Measurements from ENCODE around the gene RSBN1L.
A peak's percentile ranks its signal among the peaks of the same experiment; 100 is the strongest.
"Not testable (repeated sequence)": the region's sequence is repeated elsewhere in the genome, so short reads cannot be mapped to it uniquely, and the experiment has no call there.

The RSBN1L gene

DNA sequence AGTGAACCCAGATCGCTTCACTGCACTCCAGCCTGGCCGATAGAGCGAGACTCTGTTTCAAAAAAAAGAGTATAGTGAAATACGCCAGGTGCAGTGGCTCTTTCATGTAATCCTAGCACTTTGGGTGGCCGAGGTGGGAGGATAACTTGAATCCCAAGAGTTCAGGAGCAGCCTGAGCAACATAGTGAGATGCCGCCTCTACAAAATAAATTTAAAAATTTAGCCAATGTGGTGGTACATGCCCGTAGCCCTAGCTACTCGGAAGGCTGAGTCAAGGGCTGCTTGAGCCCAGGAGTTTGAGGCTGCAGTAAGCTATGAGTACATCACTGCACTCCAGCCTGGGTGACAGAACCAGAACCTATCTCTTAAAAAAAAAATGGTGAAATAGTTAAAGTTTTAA is 74.1 kb downstream of the RSBN1L start:
- no peak for DNase-seq (ENCODE audit: low spot score)

DNA sequence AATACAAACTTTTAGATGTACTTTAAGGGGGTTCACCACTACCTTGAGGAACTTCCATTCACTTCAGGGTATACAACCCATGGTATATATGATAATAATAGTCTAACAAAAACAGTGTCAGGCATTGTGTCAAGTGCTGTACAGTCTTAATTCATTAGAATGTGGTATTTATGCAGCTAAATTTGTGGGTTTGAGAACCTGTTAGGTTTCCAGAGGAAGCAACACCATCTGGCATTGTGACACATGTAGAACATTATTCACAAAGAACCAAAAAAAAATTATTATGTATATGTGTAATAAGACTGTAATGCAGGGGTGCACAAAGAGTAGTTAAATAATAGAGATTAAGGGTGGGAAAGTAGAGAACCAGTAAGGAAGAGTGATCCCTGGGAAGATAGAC is 75.6 kb downstream of the RSBN1L start:
- no peak for DNase-seq (ENCODE audit: low spot score)

DNA sequence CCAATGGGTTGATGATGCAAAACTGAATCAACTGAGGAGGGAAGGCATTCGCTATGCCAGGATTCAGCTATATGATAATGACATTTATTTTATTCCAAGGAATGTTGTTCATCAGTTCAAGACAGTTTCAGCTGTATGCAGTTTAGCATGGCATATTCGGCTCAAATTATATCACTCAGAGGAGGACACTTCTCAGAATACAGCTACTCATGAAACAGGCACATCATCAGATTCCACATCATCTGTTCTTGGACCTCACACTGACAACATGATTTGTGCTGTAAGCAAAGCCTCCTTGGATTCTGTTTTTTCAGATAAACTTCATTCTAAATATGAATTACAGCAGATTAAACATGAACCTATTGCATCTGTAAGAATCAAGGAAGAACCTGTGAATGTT is 82.3 kb downstream of the RSBN1L start:
- DNase-seq (ENCODE audit: low spot score), result no peak

DNA sequence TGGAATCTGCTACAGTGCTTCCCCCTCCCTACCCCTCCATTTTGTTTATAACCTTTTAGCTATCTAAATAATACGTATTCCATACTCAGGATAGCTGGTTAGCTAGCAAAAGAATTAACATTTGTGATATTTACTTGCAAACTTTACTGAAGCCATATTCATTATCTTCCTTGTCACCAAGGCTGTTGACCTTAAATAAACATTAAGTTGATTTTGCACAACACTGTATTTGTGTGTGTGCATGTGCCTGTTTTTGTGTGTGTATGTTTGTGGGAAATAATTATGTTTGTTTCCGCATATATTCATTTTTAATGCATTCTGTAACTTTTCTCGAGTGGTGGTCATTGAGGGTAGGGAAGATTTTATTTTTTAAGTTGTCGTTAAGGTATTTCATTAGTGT is 86.1 kb downstream of the RSBN1L start:
- no peak for DNase-seq (ENCODE audit: low spot score)

DNA sequence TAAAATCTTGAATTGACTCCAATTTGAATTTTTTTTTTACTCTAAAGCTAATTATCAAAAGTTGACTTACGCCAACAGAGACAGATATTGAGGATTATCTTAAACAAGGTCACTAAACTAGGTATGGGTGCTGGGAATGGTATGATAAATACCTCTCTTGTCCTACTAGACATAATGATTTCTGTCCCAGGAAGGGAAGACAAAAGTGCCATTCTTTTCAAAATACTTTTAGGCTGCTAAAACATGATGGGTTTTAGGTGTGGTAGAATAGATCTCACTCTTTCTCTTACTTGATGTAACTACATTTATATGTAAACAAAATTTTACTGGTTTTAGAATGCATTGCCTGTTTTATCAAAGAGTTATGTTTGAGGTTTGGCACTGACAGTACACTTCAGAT is 86.9 kb downstream of the RSBN1L start:
- no peak for DNase-seq (ENCODE audit: low spot score)

DNA sequence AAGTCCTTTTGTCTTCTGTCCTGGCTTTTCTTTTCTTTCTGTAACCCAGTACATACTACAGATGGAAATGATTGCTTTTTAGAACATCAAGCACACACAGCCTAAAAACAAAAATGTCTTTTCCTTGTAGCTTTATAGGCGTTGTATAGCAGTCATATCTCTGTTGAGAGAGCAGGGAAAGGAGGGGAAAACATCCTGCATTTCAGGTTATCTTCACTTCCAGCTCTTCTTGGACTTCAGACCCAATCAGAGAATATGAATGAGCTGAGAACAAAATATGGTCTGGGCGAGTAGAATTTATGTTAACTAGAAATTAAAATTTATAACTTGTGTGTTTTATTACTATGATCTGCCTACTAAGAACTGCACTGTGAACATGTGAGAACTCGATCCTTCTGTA is 87.3 kb downstream of the RSBN1L start:
- no peak for DNase-seq (ENCODE audit: low spot score)

DNA sequence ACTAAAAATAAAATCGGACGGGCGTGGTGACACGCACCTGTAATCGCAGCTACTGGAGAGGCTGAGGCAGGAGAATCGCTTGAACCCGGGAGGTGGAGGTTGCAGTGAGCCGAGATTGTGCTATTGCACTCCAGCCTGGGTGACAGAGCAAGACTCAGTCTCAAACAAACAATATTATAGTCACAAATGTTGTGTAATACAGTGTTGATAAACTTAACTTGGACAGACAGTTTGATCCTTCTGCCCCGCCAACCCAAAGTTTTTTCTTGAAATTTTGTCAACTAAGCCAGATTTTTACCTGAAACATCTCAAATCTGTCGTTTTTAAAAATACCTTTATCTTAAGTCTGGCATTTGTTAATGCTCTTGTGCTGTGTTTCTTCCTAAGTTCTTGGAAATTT is 88.2 kb downstream of the RSBN1L start:
- DNase-seq (ENCODE audit: low spot score), result not testable (repeated sequence)

DNA sequence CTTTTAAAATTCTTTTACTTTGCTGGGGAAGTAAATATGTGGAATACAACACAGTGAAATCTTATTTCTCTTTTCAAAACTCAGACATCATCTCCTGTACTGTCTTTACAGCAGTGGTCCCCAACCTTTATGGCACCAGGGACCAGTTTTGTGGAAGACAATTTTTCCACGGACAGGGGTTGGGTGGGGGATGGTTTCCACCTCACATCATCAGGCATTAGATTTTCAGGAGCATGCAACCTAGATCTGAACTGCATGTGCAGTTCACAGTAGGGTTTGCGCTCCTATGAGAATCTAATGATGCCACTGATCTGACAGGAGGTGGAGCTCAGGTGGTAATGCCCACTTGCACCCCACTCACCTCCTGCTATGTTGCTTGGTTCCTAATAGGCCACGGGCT is 89.8 kb downstream of the RSBN1L start:
- DNase-seq (ENCODE audit: low spot score), result no peak

DNA sequence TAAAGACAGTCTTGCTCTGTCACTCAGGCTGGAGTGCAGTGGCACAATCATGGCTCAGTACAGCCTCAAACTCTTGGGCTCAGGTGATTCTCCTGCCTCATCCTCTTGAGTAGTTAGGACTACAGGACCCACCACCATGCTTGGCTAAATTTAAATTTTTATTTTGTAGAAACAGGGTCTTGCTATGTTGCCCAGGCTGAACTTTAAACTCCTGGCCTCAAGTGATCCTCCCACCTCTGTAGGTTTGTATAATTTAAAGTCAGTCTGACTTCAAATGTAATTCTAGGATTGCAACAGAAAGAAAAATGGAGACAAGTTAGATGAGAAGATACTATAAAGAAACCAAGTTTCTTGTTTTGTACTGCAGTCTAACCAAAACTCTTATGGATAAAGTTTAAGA is 90.5 kb downstream of the RSBN1L start:
- DNase-seq (ENCODE audit: low spot score), result no peak

DNA sequence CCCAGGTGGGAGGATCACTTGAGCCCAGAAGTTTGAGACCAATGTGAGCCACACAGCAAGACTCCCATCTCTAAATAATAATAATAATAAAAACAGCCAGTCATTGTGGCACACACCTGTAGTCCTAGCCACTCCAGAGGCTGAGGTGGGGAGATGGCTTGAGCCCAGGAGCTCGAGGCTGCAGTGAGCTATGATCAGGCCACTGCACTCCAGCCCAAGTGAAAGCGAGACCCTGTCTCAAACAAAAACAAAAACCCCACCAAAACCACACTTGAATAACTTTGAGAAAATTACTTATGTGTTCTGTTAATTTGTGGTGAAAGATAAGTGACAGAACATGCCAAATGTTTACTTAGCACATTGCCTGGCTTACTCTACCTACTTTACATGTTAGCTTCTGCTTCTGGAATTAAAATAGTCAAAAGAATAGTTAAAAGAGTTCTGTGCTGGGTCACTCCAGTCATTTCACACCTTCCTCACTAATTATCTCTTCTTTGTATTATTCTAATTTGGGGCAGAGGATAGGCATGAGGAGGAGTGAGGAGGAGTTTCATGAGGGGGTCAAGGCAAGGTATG is 92.2 kb downstream of the RSBN1L start:
- no peak for DNase-seq (ENCODE audit: low spot score)

DNA sequence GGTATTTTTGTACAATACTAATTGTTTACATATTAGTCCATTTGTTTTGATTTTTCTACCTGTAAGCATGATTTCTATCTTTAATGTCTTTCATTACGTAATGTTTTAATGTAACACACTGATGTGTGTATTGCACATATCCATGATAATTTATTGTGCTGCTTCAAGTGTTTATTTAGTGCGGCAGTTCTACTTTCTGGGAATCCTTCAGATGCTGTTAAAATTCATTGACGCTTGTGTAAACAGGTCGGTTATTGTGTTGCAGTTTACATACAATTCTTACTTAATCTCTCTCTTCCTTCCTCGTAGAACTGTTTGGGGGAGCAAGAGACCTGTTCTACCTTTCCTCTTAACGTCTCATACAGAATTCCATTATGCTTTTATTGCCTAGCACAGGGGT is 95.1 kb downstream of the RSBN1L start:
- DNase-seq (ENCODE audit: low spot score), result no peak

DNA sequence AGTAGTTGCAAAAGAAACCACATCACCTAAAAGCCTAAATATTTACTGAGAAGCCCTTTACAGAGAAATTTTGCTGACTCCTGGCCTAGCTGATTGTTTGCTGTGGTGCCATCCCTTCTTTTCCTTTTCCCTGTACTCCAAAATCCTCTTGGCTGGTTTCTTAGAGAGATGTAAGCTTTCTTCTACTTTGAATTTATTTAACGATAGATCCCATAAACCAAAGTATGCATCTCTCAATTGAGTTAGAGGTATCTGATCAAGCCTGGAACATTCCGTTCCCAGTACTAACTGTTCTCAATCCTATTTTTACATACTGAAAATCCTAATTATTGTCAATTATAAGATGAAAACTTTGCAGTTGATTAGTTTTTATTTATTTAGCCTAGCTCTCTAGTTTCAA is 95.7 kb downstream of the RSBN1L start:
- DNase-seq (ENCODE audit: low spot score), result no peak

DNA sequence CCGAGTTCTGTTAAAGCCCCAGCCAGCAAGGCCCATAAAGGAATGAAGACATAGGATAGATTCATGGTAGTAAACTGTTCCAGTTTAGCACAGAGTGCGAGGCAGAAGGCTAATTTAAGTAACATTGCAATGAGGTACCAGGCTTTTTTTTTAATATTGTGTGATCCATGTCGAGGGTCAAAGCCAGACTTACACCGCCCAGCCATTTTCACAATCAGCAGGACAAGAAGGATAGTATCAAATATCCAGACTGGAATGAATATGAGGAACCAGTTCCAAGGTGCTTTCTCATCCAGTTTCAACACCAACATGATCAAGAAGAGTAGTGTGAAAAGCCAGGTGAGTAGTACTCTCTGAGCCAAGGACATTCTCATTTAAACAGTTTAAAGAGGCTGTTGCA is 97.7 kb downstream of the RSBN1L start:
- DNase-seq (ENCODE audit: low spot score), result no peak

DNA sequence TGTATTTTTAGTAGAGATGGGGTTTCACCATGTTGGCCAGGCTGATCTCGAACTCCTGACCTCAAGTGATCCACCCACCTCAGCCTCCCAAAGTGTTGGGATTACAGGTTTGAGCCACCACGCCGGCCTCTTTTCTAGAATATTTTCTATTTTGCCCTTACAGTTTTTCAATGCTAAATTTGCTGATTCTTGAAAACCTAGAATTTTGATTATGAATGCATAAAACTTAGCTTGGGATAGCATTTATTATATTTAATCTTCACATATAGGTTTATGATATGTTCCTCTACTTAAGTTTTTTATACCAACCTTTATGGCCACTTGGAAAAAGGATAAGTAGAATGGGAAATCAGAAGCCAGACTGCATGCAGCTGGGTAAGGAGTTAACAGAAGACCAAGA is 99.8 kb downstream of the RSBN1L start:
- DNase-seq (ENCODE audit: low spot score), result no peak

DNA sequence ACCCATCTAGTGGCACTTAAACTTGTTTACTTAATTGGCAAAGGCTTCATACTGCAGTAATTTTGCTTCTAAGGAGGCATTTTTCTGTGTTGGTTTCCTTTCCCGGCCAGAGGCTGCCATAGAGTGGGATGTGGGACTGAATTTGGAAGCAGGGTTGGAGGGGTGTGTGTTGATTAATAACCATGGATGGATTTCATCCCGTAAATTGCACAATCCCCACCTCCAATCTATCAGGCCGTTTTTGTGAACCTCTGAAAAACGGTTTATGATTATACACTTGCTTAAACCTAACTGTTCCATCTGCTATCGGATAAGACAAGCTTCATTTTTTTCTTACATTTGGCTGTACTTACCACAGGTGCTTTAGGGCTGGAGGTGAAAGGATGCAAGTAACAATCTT is 100.7 kb downstream of the RSBN1L start:
- no peak for DNase-seq (ENCODE audit: low spot score)

DNA sequence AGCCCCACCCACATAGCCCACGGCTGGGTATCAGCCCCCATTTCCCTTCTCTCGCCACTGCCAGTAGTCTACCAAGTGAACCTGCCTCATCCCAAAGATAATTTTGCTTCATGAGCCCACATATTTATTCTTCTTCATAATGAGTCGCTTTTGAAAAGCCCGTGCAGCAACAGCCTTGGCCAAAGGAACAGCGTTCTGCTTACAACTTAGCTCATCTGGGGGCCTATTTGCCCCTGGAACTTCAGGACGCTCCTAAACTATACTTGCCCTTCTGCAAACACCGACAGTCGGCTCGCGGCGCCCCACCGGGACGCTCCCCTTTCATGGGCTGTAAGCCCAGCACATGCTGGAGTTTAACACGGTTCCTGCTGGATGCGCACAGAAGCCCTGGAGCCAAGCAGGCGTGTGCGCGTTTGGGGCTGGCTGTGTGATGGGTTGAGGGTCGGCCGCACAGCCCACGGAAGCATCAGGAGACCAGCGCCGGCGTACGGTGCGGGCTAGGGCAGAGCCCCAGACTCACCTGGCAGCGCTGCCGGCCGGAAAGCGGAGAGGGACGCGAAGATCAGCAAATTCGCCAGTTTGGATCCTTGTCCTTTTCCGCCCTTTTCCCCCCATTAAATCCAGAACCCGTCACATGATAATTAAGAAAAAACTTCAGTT is 101.6 kb downstream of the RSBN1L start:
- no peak for DNase-seq (ENCODE audit: low spot score)

DNA sequence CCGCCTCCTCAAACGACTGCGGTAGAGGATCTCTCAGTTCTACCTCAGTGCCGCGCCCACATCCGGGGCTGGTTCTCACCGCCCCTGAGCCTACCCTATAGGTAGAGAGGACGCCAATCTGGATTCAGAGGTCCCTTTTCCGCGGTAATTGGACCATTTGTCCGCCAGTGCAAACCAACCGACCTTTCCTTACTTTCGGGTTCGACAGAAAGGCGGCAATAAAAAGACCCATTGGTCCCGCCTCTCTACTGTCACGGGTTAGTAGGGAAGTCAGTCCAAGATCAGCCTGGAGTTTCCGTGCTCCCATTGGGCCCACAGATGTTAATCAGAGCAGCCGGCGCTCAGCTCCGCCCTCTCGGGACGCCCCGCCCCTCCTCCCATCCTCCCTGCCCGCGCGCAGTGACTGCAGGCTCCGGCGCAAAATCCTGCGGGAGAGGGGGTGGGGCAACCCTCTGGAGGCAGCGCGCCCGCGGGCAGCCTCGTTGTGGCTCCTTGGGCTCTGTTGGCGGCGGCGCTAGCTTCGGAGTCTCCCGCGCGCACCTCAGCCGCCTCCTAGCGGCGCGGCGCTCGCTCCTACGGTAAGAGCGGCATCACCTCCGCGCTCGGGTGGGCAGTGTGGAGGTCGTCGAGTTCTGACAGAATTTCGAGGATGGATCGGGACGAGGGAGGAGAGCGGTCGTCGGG is 102.3 kb downstream of the RSBN1L start, which contains the start of the genes PHTF2 and TMEM60:
PHTF2 (plus strand) TSS at position 380 of the 684 bp plus-strand sequence.
TMEM60 (minus strand) TSS at position 41 of the 684 bp plus-strand sequence. CDS start 4,061 bp downstream, outside the sequence.
- DNase-seq (ENCODE audit: low spot score), result peak; percentile 95

DNA sequence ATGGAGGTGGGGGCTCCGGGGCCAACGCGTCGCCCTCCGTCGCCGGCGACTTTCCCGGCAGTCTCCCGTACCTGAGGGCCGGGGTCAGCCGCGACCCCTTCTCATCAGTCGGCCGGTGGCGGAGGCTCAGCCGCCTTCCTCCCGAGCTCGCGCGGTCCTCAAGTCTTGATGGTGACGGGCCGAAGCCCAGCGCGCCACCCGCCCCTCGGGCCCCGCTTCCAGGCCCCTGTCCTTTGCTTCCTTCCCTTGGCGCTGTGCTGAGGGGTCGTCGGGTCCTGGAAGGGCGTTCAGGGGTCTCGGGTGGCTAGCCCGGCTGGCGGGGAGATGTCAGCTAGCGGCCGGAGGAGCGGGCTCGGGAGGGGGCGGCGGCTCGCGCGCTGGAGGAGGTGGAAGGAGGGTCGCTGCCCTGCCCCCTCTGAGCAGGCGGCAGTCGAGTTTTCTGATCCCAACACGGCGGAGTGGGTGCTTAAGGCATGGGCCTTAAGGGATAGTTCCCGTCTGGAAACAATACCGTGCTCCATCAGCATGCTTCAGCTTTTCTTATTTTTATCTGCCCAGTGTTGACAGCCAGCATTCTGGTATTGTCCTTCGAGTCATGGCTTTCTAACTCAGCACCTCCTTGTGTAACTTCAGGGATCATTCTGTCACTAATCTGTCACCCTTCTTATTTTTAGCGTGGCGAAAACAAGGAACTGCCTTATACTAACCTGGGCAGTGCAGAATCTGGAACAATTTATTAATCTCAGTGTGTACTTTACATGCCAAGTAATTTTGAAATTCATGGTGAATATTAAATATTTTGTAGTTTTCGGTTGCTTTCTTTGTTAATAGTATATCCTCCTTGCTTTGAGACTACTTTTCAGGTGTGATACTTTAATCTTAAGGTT is 103.1 kb downstream of the RSBN1L start:
- DNase-seq (ENCODE audit: low spot score), result peak; percentile 6

DNA sequence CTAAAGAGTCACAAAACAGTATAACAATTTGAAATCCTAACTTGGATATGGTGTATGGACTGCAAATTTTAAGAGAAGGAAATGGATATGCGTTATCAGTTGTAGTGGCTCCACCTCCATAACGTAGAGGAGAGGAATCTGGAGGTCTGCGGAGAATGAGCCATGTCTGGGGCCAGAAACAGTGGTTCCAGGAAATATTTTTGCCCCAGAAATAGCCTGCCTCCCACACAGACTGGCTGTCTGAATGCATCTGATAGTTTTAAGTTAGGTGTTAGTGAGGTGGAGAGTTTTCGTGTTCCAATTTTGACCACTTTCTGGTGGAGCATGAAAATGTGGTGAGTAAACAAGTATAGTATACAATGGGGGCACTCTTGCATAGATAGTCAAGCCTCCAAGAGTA is 103.9 kb downstream of the RSBN1L start:
- DNase-seq (ENCODE audit: low spot score), result no peak

DNA sequence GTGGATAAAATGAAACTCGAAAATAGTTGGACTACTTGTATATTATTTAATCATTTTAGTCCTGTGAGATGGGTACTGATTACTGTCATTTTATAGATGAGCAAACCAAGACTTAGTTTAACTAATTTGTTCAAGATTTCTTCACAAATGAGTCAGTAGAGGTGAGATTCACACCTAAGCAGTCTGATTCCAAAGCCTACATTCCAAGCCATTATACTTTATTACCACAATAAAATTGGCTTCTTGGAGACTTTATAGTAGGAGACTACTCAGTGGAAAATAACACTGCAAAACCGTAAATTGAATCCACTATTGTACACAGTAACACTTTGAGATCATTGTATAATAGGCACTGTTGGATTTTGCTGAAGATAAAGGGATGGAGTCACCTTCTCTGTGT is 104.5 kb downstream of the RSBN1L start:
- no peak for DNase-seq (ENCODE audit: low spot score)

DNA sequence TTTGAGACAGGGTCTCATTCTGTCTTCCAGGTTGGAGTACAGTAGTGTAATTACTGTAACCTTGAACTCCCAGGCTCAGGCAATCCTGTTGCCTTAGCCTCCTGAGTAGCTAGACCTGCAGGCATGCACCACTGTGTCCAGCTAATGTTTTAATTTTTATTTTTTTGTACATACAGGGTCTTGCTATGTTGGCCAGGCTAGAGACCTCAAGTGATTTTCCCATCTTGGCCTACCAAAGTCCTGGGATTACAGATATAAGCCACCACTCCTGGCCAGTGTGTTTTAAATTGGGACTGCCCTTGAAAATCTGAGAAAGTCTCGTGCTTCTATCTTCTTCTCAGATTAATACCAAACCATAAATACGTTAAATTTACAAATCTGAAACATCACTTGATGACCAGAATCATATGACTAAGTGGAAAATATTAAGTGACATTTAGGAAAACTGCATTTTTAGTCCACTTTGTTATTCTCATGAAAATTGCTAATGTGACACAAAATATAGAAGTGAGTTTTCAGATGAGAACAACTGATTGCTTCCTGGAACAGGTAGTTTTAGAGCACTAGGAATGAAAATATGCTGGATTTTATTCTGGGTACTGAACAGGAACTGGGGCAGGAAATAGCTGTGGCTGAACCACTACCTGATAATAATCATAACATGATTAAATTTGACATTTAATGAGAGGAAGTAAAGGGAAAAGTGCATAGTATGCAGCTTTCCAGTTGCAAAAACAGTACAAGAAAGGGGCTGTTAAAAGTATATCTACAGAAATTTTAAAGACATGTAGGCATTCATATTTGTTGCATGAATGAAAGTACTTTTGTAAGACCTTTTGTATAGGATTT is 106.5 kb downstream of the RSBN1L start:
- DNase-seq (ENCODE audit: low spot score), result peak; percentile 35

DNA sequence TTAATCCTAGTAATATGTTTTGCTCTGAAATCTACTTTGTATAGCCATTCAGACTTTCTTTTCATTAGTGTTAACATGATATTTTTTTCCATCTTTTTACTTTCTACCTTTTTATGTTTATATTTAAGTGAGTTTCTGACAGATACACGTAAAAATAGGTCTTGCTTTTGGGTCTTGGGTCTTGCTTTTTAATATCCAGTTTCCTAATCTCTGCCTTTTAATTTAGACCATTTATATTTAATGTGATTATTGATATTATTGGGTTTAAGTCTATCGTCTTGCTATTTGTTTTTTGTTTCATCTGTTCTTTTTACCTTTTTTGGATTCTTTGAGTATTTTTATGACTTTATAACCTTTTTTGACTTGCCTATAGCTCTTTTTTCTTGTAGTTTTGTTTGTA is 110.2 kb downstream of the RSBN1L start:
- no peak for DNase-seq (ENCODE audit: low spot score)
